PC-3 (cell line): ENCODE measurements around the gene KRTAP4-16.

Experiments
- EZH2 ChIP-seq: fragments of 300-600 bp; sonication (generic); IDR thresholded peaks from one replicate; pipeline ENCODE4 v1.6.1; 2017; ENCODE audit warnings: antibody characterized with exemption, mild to moderate bottlenecking, low read length; ENCODE audit not compliant: unreplicated experiment
- EZH2phosphoT487 ChIP-seq: fragments of 300-600 bp; sonication (generic); IDR thresholded peaks from 2 replicates; pipeline ENCODE4 v1.6.1; 2018; ENCODE audit warnings: mild to moderate bottlenecking, antibody characterized with exemption, low read length, borderline replicate concordance
- TF ChIP-seq, protein P1 (sequence below): fragments of 300-600 bp; sonication (generic); conservative IDR thresholded peaks from 2 replicates; pipeline ENCODE4 v1.5.1; 2017; ENCODE audit warnings: antibody characterized with exemption, low read depth, mild to moderate bottlenecking, low read length

DNA sequence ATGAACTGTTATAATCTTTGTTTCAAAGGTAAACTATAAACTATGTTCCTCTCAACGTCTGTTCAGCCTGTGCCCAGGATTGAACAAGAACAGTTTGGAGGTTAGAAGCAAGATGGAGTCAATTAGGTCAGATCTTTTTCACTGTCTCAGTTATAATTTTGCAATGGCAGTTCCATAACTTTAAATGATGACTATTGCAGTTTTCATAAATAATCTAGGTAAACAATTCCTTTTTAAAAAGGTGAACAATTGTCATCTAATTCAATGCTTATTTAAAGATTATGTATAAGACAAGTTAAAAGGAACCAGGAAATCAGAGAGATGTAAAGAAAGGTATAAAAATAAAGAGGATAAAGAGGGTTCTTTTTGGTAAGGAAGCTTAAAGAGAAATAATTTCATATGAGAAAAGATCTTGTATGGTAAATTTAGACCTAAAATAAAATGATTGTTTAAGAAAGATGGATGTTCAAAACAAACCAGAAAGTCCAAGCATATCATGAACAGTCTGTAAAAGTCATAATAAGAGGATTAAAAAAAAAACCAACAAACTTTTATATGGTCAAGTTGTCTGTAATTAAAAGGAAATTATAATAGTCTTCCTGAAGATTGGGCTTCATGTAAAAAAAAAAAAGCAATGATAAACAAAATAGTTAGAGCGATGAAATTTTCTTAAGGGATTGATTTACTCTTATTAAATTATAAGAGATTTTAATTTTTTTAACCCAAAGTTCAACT, 9.3 kb upstream of the KRTAP4-16 start:
- TF ChIP-seq, protein P1, sequence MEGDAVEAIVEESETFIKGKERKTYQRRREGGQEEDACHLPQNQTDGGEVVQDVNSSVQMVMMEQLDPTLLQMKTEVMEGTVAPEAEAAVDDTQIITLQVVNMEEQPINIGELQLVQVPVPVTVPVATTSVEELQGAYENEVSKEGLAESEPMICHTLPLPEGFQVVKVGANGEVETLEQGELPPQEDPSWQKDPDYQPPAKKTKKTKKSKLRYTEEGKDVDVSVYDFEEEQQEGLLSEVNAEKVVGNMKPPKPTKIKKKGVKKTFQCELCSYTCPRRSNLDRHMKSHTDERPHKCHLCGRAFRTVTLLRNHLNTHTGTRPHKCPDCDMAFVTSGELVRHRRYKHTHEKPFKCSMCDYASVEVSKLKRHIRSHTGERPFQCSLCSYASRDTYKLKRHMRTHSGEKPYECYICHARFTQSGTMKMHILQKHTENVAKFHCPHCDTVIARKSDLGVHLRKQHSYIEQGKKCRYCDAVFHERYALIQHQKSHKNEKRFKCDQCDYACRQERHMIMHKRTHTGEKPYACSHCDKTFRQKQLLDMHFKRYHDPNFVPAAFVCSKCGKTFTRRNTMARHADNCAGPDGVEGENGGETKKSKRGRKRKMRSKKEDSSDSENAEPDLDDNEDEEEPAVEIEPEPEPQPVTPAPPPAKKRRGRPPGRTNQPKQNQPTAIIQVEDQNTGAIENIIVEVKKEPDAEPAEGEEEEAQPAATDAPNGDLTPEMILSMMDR, result no peak
- TF ChIP-seq EZH2 (no peak), EZH2phosphoT487 (no peak)
